PFSK-1 (cell line): Measurements from ENCODE around the gene ELANE.

Experiments used
- FOXP2 ChIP-seq: optimal IDR thresholded peaks from 2 replicates; pipeline ENCODE3; 2011; ENCODE audit warnings: borderline replicate concordance, control low read depth, inconsistent platforms; ENCODE audit not compliant: insufficient read depth; ENCODE audit errors: extremely low read length, extremely low read depth
- POLR2AphosphoS5 ChIP-seq: IDR thresholded peaks from 2 replicates; pipeline ENCODE4 v1.6.1; 2012; ENCODE audit warnings: low read depth, mild to moderate bottlenecking, control low read depth, low read length, moderate library complexity
- REST ChIP-seq, 2 experiments: IDR thresholded peaks; 2 replicates each; pipeline versions ENCODE4 v1.6.1 to v1.8.0; 2011 to 2012; ENCODE audit warnings: low read depth in 2 of 2, low read length in 2 of 2, control low read depth in 1 of 2, inconsistent platforms in 1 of 2, mild to moderate bottlenecking in 1 of 2, moderate library complexity in 1 of 2; ENCODE audit not compliant: insufficient read depth in 1 of 2
- SIN3A ChIP-seq: IDR thresholded peaks from 2 replicates; pipeline ENCODE4 v1.6.1; 2012; ENCODE audit warnings: mild to moderate bottlenecking, low read length, moderate library complexity, borderline replicate concordance; ENCODE audit not compliant: insufficient read depth
- TAF1 ChIP-seq: IDR thresholded peaks from 2 replicates; pipeline ENCODE4 v1.6.1; 2012; ENCODE audit warnings: low read length, control low read depth, borderline replicate concordance; ENCODE audit not compliant: insufficient read depth

- TF ChIP-seq POLR2AphosphoS5 (no peak), REST (IDR thresholded peaks at IDR 0.05; ENCODE audit: insufficient read depth in 1 of 2, low read depth in 2 of 2, low read length in 2 of 2) (no peak), TAF1 (no peak), SIN3A (no peak), FOXP2 (no peak)
Observed at GRCh38 chr19:808423-808775, 43.7 kb upstream of the ELANE start.
